ENCODE results near the gene PTEN.
"Not testable (repeated sequence)": the region's sequence is repeated elsewhere in the genome, so short reads cannot be mapped to it uniquely, and the experiment has no call there.

Gene PTEN

DNA sequence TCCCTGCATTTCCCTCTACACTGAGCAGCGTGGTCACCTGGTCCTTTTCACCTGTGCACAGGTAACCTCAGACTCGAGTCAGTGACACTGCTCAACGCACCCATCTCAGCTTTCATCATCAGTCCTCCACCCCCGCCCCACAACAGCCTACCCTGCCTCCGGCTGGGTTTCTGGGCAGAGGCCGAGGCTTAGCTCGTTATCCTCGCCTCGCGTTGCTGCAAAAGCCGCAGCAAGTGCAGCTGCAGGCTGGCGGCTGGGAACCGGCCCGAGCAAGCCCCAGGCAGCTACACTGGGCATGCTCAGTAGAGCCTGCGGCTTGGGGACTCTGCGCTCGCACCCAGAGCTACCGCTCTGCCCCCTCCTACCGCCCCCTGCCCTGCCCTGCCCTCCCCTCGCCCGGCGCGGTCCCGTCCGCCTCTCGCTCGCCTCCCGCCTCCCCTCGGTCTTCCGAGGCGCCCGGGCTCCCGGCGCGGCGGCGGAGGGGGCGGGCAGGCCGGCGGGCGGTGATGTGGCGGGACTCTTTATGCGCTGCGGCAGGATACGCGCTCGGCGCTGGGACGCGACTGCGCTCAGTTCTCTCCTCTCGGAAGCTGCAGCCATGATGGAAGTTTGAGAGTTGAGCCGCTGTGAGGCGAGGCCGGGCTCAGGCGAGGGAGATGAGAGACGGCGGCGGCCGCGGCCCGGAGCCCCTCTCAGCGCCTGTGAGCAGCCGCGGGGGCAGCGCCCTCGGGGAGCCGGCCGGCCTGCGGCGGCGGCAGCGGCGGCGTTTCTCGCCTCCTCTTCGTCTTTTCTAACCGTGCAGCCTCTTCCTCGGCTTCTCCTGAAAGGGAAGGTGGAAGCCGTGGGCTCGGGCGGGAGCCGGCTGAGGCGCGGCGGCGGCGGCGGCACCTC, at the start of gene PTEN, which contains the start of gene KLLN:
Gene PTEN (plus strand): TSS at position 573 of the 891 bp plus-strand sequence. CDS start 845 bp downstream, outside the sequence.
Gene KLLN (minus strand): TSS at position 481 of the 891 bp plus-strand sequence. CDS start 1,046 bp downstream, outside the sequence.
- peak; percentile 91 to 96 for DNase-seq (ENCODE audit: low read depth in 1 of 2, low spot score in 1 of 2)
- in situ Hi-C loops (cut with HindIII; ENCODE audit: low pct_unique_long_range_greater_than_20kb, low sequenced_read_pairs) = loop anchor here (25.0 kb wide), 1 partner anchor 249 kb away; no protein-coding TSS in a partner anchor
- no peak for TF ChIP-seq JUND (IDR thresholded peaks at IDR 0.05; ENCODE audit: low read depth)

DNA sequence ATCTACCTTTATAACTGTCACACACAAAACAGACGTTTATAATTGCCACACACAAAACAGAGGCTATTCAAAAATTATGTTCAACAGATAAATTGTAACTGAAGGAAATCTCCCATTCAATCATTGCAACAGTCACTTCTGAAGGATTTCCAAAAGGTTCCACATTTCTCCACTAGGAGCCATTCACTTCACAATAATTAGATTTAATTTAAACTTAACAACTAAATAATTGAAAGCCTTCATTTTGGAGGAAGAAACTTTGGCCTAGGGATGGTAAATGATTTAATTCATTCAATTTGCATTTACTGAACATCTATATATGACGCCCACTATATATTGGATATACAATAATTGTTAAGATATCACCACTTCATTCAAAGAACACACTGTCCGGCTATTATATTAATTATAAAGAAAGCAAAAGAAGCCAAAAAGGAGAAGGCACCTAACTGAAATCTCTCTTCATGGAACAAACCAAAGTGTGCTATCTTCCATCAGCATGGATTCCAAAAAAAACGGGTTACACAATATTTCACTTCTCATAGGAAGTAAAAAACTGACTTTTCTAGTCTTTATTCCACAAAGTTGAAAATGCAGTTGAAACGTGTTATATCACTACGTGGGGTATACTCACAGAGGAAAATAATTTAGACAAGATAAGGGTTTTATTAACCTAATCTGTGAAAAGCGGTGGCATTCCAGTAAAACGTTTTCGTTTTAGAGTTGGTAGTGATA, 47.1 kb upstream of the PTEN start:
- in situ Hi-C loops (cut with HindIII; ENCODE audit: low pct_unique_long_range_greater_than_20kb, low sequenced_read_pairs) = no loop called here

DNA sequence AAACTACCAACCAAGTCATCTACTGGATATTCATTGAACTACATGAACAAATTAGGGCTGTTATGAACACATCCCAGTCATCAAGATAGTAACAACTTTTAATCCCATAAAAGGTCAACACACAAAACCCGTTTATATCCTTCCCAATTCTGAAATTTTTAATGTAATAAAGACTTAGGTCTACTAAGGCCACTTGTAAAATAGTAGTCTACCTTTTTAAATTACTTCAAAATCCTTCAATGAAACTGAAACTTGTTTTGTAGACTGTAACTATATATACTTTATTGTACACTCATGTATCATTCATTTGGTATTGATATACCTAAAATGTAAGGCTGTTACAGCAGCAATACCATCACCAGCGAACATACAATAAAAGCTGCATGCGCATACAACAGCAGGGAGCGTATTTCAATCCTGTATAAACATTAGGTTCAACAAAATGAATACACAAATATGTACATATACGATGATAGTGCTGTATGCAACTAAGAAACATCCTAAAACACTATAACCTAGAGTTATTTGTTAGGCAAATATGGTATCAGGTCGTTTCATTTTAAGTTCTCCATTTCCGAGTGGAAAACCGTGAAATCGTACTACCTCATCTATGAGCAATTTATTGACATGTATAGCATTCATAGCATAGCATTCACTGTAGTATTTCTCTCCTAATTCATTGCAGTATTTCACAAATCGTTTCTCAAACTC, 46.4 kb upstream of the PTEN start:
- in situ Hi-C loops (cut with HindIII; ENCODE audit: low pct_unique_long_range_greater_than_20kb, low sequenced_read_pairs) = no loop called here
- DNase-seq (ENCODE audit: low read depth in 1 of 2, low spot score in 1 of 2) = no peak
- no peak for TF ChIP-seq JUND (IDR thresholded peaks at IDR 0.05; ENCODE audit: low read depth)

More for the DNA sequence above, 47.1 kb upstream of the PTEN start:
- no peak for TF ChIP-seq JUND (IDR thresholded peaks at IDR 0.05; ENCODE audit: low read depth)
- no peak for DNase-seq (ENCODE audit: low read depth in 1 of 2, low spot score in 1 of 2)

DNA sequence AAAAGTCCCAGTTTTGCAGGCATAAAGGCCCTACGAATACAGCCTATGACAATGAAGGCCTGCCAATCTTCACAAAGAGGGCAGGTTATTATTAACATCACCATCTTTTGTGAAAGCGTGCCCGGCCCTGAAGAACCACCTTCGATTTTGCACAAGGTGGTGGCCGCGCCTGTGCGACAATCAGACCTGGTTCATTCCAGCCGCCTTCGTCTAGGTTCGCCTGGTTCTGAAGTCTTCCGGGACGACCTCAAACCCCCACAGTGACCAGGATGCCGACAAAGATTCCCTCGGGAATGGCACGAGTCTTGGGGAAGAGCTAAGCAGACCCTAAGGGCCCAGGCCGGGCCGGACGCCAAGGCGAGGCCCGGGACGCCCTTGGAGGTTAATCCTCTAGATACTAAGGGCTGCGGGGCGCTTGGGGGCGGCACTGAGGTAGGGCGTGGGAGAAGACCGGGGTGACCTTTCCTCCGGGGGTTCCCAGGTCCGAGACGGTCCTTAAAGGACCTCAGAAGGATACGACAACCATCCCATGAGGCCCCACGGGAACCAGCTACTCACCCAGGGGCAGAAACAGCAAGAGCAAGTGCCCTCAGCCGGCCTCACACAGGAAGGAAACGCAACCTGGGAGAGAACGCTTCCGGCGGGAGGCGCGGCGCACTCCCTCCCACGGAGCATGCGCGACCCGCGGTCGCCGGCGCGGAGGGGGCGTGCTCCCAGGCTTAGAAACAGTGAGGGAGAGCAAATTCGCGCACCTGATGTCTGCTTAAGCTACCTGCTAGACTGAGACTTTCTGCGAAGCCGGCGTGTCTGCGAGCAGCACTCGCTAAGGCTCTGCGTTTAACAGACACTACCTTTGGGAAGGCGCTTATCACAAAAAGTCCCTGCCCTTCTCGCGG, 45.6 kb upstream of the PTEN start, which contains the start of gene ATAD1:
Gene ATAD1 (minus strand): TSS at position 618 of the 896 bp plus-strand sequence. CDS start 3,627 bp downstream, outside the sequence.
- in situ Hi-C loops (cut with HindIII; ENCODE audit: low pct_unique_long_range_greater_than_20kb, low sequenced_read_pairs) = no loop called here

DNA sequence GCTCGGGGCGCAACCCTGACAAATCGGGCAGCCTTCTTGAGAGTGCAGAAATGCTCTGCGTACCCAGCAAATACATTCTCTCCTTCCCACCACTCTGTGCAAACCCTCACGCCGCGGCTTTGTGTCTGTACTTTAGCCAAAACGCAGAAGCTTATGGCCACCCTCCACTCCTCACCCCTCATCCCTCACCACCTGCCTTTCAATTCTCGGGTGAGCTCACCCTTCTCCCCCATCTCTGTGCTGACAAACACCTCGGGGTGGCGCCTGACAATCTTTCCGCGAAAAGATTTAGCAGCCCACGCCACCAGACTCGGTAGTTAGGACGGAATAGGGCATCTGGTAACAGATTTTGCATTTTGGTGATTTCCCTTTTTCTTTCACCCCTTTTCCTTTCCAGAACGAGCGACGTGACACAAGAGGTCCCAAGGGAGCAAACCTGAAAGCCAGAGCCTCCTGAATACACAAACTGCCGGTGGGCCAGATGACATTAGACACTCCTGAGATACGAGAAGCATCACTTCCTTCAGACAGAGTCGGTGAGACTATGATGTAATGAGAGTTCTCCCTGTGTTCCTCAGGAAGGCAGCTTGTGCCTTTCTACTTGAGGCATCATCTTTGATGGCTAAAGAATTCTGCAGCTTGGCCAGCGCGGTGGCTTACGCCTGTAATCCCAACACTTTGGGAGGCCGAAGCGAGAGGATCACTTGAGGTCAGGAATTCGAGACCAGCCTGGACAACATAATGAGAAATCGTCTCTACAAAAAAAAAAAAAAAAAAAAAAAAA, 44.7 kb upstream of the PTEN start:
- TF ChIP-seq JUND (IDR thresholded peaks at IDR 0.05; ENCODE audit: low read depth) = no peak
- DNase-seq (ENCODE audit: low read depth in 1 of 2, low spot score in 1 of 2) = peak; percentile 18 to 47
- in situ Hi-C loops (cut with HindIII; ENCODE audit: low pct_unique_long_range_greater_than_20kb, low sequenced_read_pairs) = no loop called here

More for the DNA sequence above, 45.6 kb upstream of the PTEN start, which contains the start of gene ATAD1:
- no peak for TF ChIP-seq JUND (IDR thresholded peaks at IDR 0.05; ENCODE audit: low read depth)
- DNase-seq (ENCODE audit: low read depth in 1 of 2, low spot score in 1 of 2) = peak; percentile 73 to 94

DNA sequence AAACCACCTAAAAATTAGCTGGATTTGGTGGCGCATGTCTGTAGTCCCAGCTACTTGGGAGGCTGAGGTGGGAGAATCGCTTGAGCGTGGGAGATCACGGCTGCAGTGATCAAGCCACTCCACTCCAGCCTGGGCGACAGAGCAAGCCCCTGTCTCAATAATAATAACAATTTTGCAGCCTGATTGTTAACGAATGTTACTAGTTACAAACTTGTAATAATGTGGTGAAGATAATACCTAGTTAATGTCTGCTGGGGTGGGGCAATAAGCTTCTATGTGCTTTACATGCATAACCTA, 44.2 kb upstream of the PTEN start:
- in situ Hi-C loops (cut with HindIII; ENCODE audit: low pct_unique_long_range_greater_than_20kb, low sequenced_read_pairs) = no loop called here
- no peak for DNase-seq (ENCODE audit: low read depth in 1 of 2, low spot score in 1 of 2)
- TF ChIP-seq JUND (IDR thresholded peaks at IDR 0.05; ENCODE audit: low read depth) = no peak

DNA sequence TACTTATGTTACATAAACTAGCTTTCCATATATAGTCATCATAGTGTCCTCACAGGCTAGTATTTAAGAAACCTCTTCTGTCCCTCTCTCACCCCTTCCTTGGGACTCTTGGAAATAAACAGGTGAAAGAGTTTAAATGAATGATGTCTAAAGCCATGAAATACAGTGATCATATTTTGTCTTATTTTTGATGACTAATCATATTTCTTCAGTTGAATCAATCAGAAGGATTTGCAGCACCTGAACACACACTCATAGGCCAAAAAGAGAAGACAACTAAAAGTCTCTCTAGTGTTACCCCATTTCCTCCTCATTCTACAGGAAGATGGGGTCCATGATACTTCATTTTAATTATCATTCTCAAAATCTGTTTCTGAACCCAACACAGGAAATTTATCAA, 36.8 kb upstream of the PTEN start:
- no peak for DNase-seq (ENCODE audit: low read depth in 1 of 2, low spot score in 1 of 2)
- in situ Hi-C loops (cut with HindIII; ENCODE audit: low pct_unique_long_range_greater_than_20kb, low sequenced_read_pairs) = no loop called here
- TF ChIP-seq JUND (IDR thresholded peaks at IDR 0.05; ENCODE audit: low read depth) = no peak

DNA sequence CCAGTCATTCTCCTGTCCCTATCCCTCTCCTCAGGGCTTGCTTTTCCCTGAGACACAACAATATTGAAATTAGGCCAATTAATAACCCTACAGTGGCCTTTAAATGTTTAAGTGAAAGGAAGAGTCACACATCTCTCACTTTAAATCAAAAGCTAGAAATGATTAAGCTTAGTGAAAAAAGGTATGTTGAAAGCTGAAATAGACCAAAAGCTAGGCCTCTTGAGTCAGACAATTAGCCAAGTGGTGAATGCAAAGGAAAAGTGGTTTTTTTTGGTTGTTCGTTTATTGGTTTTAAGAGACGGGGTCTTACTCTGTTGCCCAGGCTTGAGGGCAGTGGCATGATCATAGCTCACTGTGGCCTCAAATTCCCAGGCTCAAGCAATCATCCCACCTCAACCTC, 35.7 kb upstream of the PTEN start:
- no peak for TF ChIP-seq JUND (IDR thresholded peaks at IDR 0.05; ENCODE audit: low read depth)
- DNase-seq (ENCODE audit: low read depth in 1 of 2, low spot score in 1 of 2) = no peak
- in situ Hi-C loops (cut with HindIII; ENCODE audit: low pct_unique_long_range_greater_than_20kb, low sequenced_read_pairs) = no loop called here

DNA sequence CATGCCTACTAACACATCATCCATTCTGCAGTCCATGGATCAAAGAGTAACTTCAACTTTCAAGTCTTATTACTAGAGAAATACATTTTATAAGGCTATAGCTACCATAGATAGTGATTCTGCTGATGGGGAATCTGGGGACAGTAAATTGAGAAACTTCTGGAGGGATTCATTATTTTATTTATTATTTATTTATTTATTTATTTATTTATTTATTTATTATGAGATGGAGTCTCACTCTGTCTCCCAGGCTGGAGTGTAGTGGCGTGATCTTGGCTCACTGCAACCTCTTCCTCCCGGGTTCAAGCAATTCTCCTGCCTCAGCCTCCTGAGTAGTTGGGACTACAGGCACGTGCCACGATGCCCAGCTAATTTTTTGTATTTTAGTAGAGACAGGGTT, 34.4 kb upstream of the PTEN start:
- DNase-seq (ENCODE audit: low read depth in 1 of 2, low spot score in 1 of 2); in situ Hi-C loops (cut with HindIII; ENCODE audit: low pct_unique_long_range_greater_than_20kb, low sequenced_read_pairs): not testable (repeated sequence)

DNA sequence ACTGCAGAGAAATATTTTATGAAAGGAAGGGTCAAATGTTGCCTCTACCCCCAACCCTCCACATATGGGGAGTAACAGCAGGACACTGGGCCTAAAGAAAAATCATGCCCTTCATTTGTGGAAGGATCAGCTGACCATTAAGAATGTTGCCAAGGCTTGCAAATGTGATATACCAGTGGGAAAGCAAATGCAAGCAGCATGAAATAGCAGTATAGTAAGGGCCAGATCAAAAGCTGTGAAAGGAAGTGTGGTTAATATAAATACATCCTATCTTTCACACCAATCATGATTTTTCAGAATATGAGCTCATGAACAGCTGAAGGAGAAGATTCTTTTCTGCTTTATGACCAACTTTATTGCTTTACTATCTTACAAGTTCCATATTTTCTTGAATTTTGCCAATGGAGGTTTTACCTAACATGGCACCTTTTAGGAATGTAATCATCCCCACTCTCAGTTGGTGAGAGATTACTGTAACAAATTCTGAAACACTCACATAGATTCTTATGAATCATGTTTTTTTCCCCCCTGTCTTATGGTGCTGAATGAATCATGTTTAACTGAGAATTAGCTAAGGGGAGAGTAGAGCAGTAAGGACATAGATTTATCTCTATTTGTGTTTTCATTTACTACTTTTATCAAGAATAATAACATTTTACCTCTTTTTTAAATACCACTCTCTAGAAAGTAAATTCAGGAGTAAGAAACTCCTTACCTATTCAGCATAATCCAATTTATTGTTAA, 33.3 kb upstream of the PTEN start:
- DNase-seq (ENCODE audit: low read depth in 1 of 2, low spot score in 1 of 2) = no peak
- no peak for TF ChIP-seq JUND (IDR thresholded peaks at IDR 0.05; ENCODE audit: low read depth)
- in situ Hi-C loops (cut with HindIII; ENCODE audit: low pct_unique_long_range_greater_than_20kb, low sequenced_read_pairs) = no loop called here
